NCI-H460 (cell line): ENCODE measurements around the gene RYK. TPM values are rescaled to one million over a fixed set of nuclear protein-coding genes. Genes with fewer than 3 reads are reported as not detected.

Source experiments
- DNase-seq: peaks from one replicate; pipeline ENCODE4 v3.0.0-alpha.2; 2016; ENCODE audit warnings: low read depth; ENCODE audit errors: extremely low read depth
- total RNA-seq: library from RNA; depleted of rRNA; stranded (reverse); fragments of >200 nt; shearing (Covaris generic); gene quantifications from 2 replicates; pipeline ENCODE4 v1.2.3, GENCODE V29; 2014

RYK gene
- total RNA-seq, 1 experiment from 2014 or later = 51.3 TPM

GRCh38 chr3:134258761-134259347 is 8.2 kb upstream of the RYK start:
- DNase-seq = no peak

- no peak for DNase-seq
These were observed 4.7 kb upstream of the RYK start for GRCh38 chr3:134255404-134255803.

GRCh38 chr3:134253475-134254226 is 3.0 kb upstream of the RYK start:
- no peak for DNase-seq

GRCh38 chr3:134252766-134253165 is 2.1 kb upstream of the RYK start:
- DNase-seq = no peak

- DNase-seq = no peak
These were observed 1.2 kb upstream of the RYK start for GRCh38 chr3:134251731-134252391.

GRCh38 chr3:134249935-134250716 is 533 bp downstream of the RYK start:
- no peak for DNase-seq

GRCh38 chr3:134249296-134249841 is 1.3 kb downstream of the RYK start:
- no peak for DNase-seq

GRCh38 chr3:134244921-134245320 is 5.7 kb downstream of the RYK start:
- no peak for DNase-seq

- DNase-seq = no peak
These were observed 7.7 kb downstream of the RYK start for GRCh38 chr3:134242649-134243617.

GRCh38 chr3:134239538-134239937 is 11.1 kb downstream of the RYK start:
- no peak for DNase-seq

- DNase-seq = no peak
These were observed 13.1 kb downstream of the RYK start for GRCh38 chr3:134237454-134238145.

GRCh38 chr3:134236505-134237170 is 14.0 kb downstream of the RYK start:
- DNase-seq = no peak

GRCh38 chr3:134235577-134236076 is 15.0 kb downstream of the RYK start:
- DNase-seq = no peak

GRCh38 chr3:134232951-134233350 is 17.7 kb downstream of the RYK start:
- DNase-seq = no peak

- no peak for DNase-seq
These were observed 18.5 kb downstream of the RYK start for GRCh38 chr3:134232151-134232550.

- no peak for DNase-seq
These were observed 19.5 kb downstream of the RYK start for GRCh38 chr3:134231131-134231530.

GRCh38 chr3:134229038-134229437 is 21.6 kb downstream of the RYK start:
- DNase-seq = no peak

GRCh38 chr3:134228479-134228878 is 22.2 kb downstream of the RYK start:
- no peak for DNase-seq
